Motor neuron (in vitro differentiated cells): ENCODE data around the gene CENPS. TPM values are rescaled to one million over a fixed set of nuclear protein-coding genes. Genes with fewer than 3 reads are reported as not detected.
"Not testable (repeated sequence)": the region's sequence is repeated elsewhere in the genome, so short reads cannot be mapped to it uniquely, and the experiment has no call there.

ENCODE experiments used
- ATAC-seq, 8 experiments: fragments of 200-7000 bp; cut with Tn5 transposase; replicated peaks in 6 of 8; 2 replicates each; pipeline ENCODE4 v1.8.0; 2021; ENCODE audit warnings: mild to moderate bottlenecking in 8 of 8, moderate library complexity in 8 of 8
- H3K27ac ChIP-seq, 2 donors: fragments of 250-450 bp; sonication (Bioruptor Pico); 2 replicates each; pipeline ENCODE4 v1.9.0; 2021; ENCODE audit warnings: antibody characterized with exemption in 2 of 2, mild to moderate bottlenecking in 2 of 2, moderate library complexity in 1 of 2
- H3K4me1 ChIP-seq, 2 donors: fragments of 250-450 bp; sonication (Bioruptor Pico); replicated peaks in 1 of 2; 2 replicates each; pipeline ENCODE4 v1.6.1; 2021; ENCODE audit warnings: antibody characterized with exemption in 2 of 2, mild to moderate bottlenecking in 2 of 2, moderate library complexity in 1 of 2
- H3K4me3 ChIP-seq, 5 donors: fragments of 250-450 bp; sonication (Bioruptor Pico); 2 replicates each; pipeline ENCODE4 v1.9.0; 2021; ENCODE audit warnings: antibody characterized with exemption in 5 of 5, mild to moderate bottlenecking in 5 of 5, moderate library complexity in 4 of 5
- WGBS, 10 experiments: fragments of 450-650 bp; shearing (Covaris generic); methylation state at CpG; one replicate each; pipeline ENCODE4 v1.0.0; 2022; 5-methylcytosine and 5-hydroxymethylcytosine counted together
- in situ Hi-C, 9 experiments: fragments of 400-800 bp; cut with MboI; loops; one replicate each; pipeline ENCODE4 v1.15.0; 2021; ENCODE audit warnings: low sequenced_read_pairs in 9 of 9, low pct_unique_long_range_greater_than_20kb in 2 of 9; ENCODE audit not compliant: unreplicated experiment in 9 of 9
- total RNA-seq, 8 experiments: library from RNA; unstranded; fragments of 300-600 nt; gene quantifications; 2 replicates each; pipeline versions ENCODE4 v1.2.3 to v1.2.4, GENCODE V29; 2022

Gene CENPS
- total RNA-seq, 8 experiments from 2014 or later, result 12.0 to 35.7 (median 22.5) TPM

- Histone ChIP-seq H3K4me3 (peak overlapping the region; percentile 75 to 92 (median 79)), H3K27ac (peak overlapping the region; percentile 82 to 95), H3K4me1 (peaks cover 10 to 14% of the 10 kb centered on the region in 2 donors)
- peak in 2 of 8 experiments; percentile 1 for ATAC-seq
- in situ Hi-C loops, result no loop called here
- WGBS, 10 experiments, result 0 to 2% (median 0%) methylated on average over 3 to 31 of the region's 42 CpGs; no CpG with 5 or more reads in 2 of the 10 experiments
Measured at GRCh38 chr1:10399444-10399941, 30.7 kb upstream of the CENPS start.

GRCh38 chr1:10400013-10400412, 30.2 kb upstream of the CENPS start:
- 0 to 50% (median 13%) methylated on average over 2 to 8 of the region's 8 CpGs; no CpG with 5 or more reads in 1 of the 10 experiments for WGBS, 10 experiments
- peak overlapping the region; percentile 75 to 92 (median 79) for H3K4me3 ChIP-seq
- no peak for ATAC-seq
- H3K4me1 ChIP-seq, result peaks cover 10 to 14% of the 10 kb centered on the region in 2 donors
- in situ Hi-C loops, result loop anchor here in 2 of 9 experiments (25.0 kb wide), 2 partner anchors 463 to 513 kb away; partner anchors contain the start of genes LZIC (in 1 of the 2) and NMNAT1 (in 1 of the 2)
- no peak overlapping the region for H3K27ac ChIP-seq

GRCh38 chr1:10401281-10401680, 29.0 kb upstream of the CENPS start:
- peaks cover 10 to 14% of the 10 kb centered on the region in 2 donors for H3K4me1 ChIP-seq
- no peak for ATAC-seq
- in situ Hi-C loops, result loop anchor here in 2 of 9 experiments (25.0 kb wide), 2 partner anchors 464 to 514 kb away; partner anchors contain the start of genes LZIC (in 1 of the 2) and NMNAT1 (in 1 of the 2)
- H3K27ac ChIP-seq, result no peak overlapping the region
- 0 to 100% (median 76%) methylated on average over 1 of the region's 1 CpG; no CpG with 5 or more reads in 2 of the 10 experiments for WGBS, 10 experiments
- no peak overlapping the region for H3K4me3 ChIP-seq

- peaks cover 10 to 13% of the 10 kb centered on the region in 2 donors for H3K4me1 ChIP-seq
- H3K27ac ChIP-seq, result no peak overlapping the region
- H3K4me3 ChIP-seq, result no peak overlapping the region
- 93 to 100% (median 97%) methylated on average over 2 to 9 of the region's 9 CpGs; no CpG with 5 or more reads in 2 of the 10 experiments for WGBS, 10 experiments
- in situ Hi-C loops, result loop anchor here in 2 of 9 experiments (25.0 kb wide), 2 partner anchors 466 to 516 kb away; partner anchors contain the start of genes LZIC (in 1 of the 2) and NMNAT1 (in 1 of the 2)
- no peak for ATAC-seq
Measured at GRCh38 chr1:10402729-10403274, 27.4 kb upstream of the CENPS start.

GRCh38 chr1:10407201-10407600, 23.0 kb upstream of the CENPS start:
- ATAC-seq, result no peak
- 90 to 100% (median 100%) methylated on average over 1 to 2 of the region's 2 CpGs; no CpG with 5 or more reads in 4 of the 10 experiments for WGBS, 10 experiments

GRCh38 chr1:10415211-10415930, 14.9 kb upstream of the CENPS start:
- no peaks in the 10 kb centered on the region for H3K4me1 ChIP-seq
- no peak overlapping the region for H3K4me3 ChIP-seq
- no peak overlapping the region for H3K27ac ChIP-seq
- ATAC-seq, result peak in 6 of 8 experiments; percentile 11 to 81 (median 28)
- in situ Hi-C loops, result loop anchor here in 2 of 9 experiments (25.0 kb wide), 2 partner anchors 478 to 528 kb away; partner anchors contain the start of genes LZIC (in 1 of the 2) and NMNAT1 (in 1 of the 2)
- 75 to 100% (median 87%) methylated on average over 1 to 5 of the region's 6 CpGs for WGBS, 10 experiments

More at GRCh38 chr1:10407201-10407600, 23.0 kb upstream of the CENPS start:
- in situ Hi-C loops, result loop anchor here in 2 of 9 experiments (25.0 kb wide), 2 partner anchors 470 to 520 kb away; partner anchors contain the start of genes LZIC (in 1 of the 2) and NMNAT1 (in 1 of the 2)
- H3K4me1 ChIP-seq, result no peaks in the 10 kb centered on the region
- H3K27ac ChIP-seq, result no peak overlapping the region
- no peak overlapping the region for H3K4me3 ChIP-seq

- not testable (repeated sequence) for ATAC-seq
Measured at GRCh38 chr1:10415967-10416366, 14.3 kb upstream of the CENPS start.

GRCh38 chr1:10418741-10419140, 11.5 kb upstream of the CENPS start:
- in situ Hi-C loops, result loop anchor here in 2 of 9 experiments (25.0 kb wide), 2 partner anchors 481 to 531 kb away; partner anchors contain the start of genes LZIC (in 1 of the 2) and NMNAT1 (in 1 of the 2)
- 75 to 100% (median 100%) methylated on average over 2 to 8 of the region's 8 CpGs; no CpG with 5 or more reads in 1 of the 10 experiments for WGBS, 10 experiments

More at GRCh38 chr1:10415967-10416366, 14.3 kb upstream of the CENPS start:
- in situ Hi-C loops, result loop anchor here in 2 of 9 experiments (25.0 kb wide), 2 partner anchors 479 to 529 kb away; partner anchors contain the start of genes LZIC (in 1 of the 2) and NMNAT1 (in 1 of the 2)
- H3K27ac ChIP-seq, H3K4me3 ChIP-seq, H3K4me1 ChIP-seq: not testable (repeated sequence)
- 86 to 100% (median 100%) methylated on average over 1 of the region's 1 CpG; no CpG with 5 or more reads in 2 of the 10 experiments for WGBS, 10 experiments

GRCh38 chr1:10419351-10419750, 10.9 kb upstream of the CENPS start:
- WGBS, 10 experiments, result 93 to 100% (median 98%) methylated on average over 2 to 14 of the region's 15 CpGs; no CpG with 5 or more reads in 3 of the 10 experiments
- ATAC-seq, result peak in 2 of 8 experiments; percentile 28 to 31
- H3K27ac ChIP-seq, result no peak overlapping the region
- in situ Hi-C loops, result loop anchor here in 2 of 9 experiments (25.0 kb wide), 2 partner anchors 482 to 532 kb away; partner anchors contain the start of genes LZIC (in 1 of the 2) and NMNAT1 (in 1 of the 2)
- no peaks in the 10 kb centered on the region for H3K4me1 ChIP-seq
- no peak overlapping the region for H3K4me3 ChIP-seq

More at GRCh38 chr1:10418741-10419140, 11.5 kb upstream of the CENPS start:
- peak in 1 of 8 experiments; percentile 2 for ATAC-seq
- H3K4me1 ChIP-seq, H3K27ac ChIP-seq, H3K4me3 ChIP-seq: not testable (repeated sequence)

- Histone ChIP-seq H3K4me3 (no peak overlapping the region), H3K4me1 (no peaks in the 10 kb centered on the region), H3K27ac (no peak overlapping the region)
- in situ Hi-C loops, result loop anchor here in 4 of 9 experiments (10.0 to 25.0 kb wide), 3 partner anchors 484 to 547 kb away; partner anchors contain the start of genes LZIC (in 1 of the 4) and NMNAT1 (in 1 of the 4)
- 80 to 100% (median 95%) methylated on average over 1 to 5 of the region's 5 CpGs; no CpG with 5 or more reads in 2 of the 10 experiments for WGBS, 10 experiments
- peak in 1 of 8 experiments; percentile 15 for ATAC-seq
Measured at GRCh38 chr1:10421637-10422036, 8.6 kb upstream of the CENPS start.

GRCh38 chr1:10424034-10424433, 6.2 kb upstream of the CENPS start:
- in situ Hi-C loops, result loop anchor here in 4 of 9 experiments (10.0 to 25.0 kb wide), 3 partner anchors 487 to 549 kb away; partner anchors contain the start of genes LZIC (in 1 of the 4) and NMNAT1 (in 1 of the 4)
- H3K4me1 ChIP-seq, result no peaks in the 10 kb centered on the region
- no peak overlapping the region for H3K4me3 ChIP-seq
- WGBS, 10 experiments, result 20 to 100% (median 75%) methylated on average over 1 to 5 of the region's 9 CpGs; no CpG with 5 or more reads in 2 of the 10 experiments
- peak in 3 of 8 experiments; percentile 55 to 71 (median 62) for ATAC-seq
- H3K27ac ChIP-seq, result no peak overlapping the region

- Histone ChIP-seq H3K4me3 (no peak overlapping the region), H3K4me1 (no peaks in the 10 kb centered on the region), H3K27ac (no peak overlapping the region)
- WGBS, 10 experiments, result 75 to 100% (median 85%) methylated on average over 3 to 8 of the region's 8 CpGs
- in situ Hi-C loops, result loop anchor here in 4 of 9 experiments (10.0 to 25.0 kb wide), 3 partner anchors 487 to 550 kb away; partner anchors contain the start of genes LZIC (in 1 of the 4) and NMNAT1 (in 1 of the 4)
- no peak for ATAC-seq
Measured at GRCh38 chr1:10424651-10425050, 5.6 kb upstream of the CENPS start.
